Erythroblast (primary cell): ENCODE results near the gene CDC42BPG.

Experiments used
- GATA1 ChIP-seq: IDR thresholded peaks from 2 replicates; pipeline ENCODE4 v1.6.1; 2011; ENCODE audit warnings: low read depth, mild to moderate bottlenecking, control low read depth, low read length, moderate library complexity
- POLR2A ChIP-seq: IDR thresholded peaks from 2 replicates; pipeline ENCODE4 v1.6.1; 2011; ENCODE audit warnings: mild to moderate bottlenecking, low read length

DNA sequence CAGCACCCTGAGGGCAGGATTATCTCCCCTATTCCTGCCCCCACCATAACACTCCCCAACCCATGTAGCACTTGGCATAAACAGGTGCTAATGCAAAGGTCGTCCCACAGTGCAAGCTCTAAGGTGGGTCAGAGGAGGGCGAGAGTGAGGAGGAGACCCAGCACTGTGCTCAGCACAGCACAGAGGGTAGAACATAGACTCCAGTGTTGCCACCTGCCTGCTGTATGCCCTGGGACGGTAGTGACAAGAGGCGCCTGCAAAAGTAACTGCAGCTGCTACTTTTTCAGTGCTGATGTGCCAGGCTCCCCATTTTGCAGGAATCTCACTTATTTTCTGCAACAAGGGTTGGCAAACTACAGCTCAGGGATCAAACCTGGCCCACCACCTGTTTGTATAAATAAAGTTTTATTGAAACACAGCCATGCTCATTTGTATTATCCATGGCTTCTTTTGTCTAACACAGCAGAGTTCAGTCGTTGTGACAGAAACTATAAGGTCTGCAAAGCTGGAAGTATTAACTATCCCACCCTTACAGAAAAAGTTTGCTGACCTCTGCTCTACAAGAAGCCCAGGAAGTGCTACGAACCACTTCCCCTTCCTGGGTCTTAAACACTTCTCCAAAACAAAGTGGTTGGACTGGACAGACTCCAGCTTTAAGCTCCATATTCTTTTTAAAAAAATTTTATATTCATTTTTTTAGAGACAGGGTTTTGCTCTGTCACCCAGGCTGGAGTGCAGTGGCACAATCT is 16.9 kb upstream of the CDC42BPG start:
- TF ChIP-seq POLR2A (no peak), GATA1 (no peak)
